NCI-H2081 (cell line): ENCODE results near the gene SCLT1.
"Not testable (repeated sequence)": the region's sequence is repeated elsewhere in the genome, so short reads cannot be mapped to it uniquely, and the experiment has no call there.

ENCODE experiments used
- DNase-seq, 2 experiments: peaks; one replicate each; lab custom pipeline; 2025; lab: John Stamatoyannopoulos, UW

Gene SCLT1

DNA sequence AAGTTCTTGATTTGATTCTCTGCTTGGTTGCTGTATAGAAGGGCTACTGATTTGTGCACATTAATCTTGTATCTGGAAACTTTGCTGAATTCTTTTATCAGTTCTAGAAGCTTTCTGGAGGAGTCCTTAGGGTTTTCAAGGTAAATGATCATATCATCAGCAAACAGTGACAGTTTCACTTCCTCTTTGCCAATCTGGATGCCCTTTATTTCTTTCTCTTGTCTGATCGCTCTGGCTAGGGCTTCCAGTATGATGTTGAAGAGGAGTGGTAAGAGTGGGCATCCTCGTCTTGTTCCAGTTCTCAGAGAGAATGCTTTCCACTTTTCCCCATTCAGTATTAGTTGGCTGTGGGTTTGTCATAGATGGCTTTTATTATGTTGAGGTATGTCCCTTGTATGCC lies 23.8 kb downstream of the SCLT1 start:
- not testable (repeated sequence) for DNase-seq

GRCh38 chr4:129064717-129065116 lies 28.6 kb downstream of the SCLT1 start:
- no peak for DNase-seq

GRCh38 chr4:129063640-129064039 lies 29.7 kb downstream of the SCLT1 start:
- DNase-seq: no peak

- no peak for DNase-seq
These were observed 30.8 kb downstream of the SCLT1 start for GRCh38 chr4:129062580-129062979.

DNA sequence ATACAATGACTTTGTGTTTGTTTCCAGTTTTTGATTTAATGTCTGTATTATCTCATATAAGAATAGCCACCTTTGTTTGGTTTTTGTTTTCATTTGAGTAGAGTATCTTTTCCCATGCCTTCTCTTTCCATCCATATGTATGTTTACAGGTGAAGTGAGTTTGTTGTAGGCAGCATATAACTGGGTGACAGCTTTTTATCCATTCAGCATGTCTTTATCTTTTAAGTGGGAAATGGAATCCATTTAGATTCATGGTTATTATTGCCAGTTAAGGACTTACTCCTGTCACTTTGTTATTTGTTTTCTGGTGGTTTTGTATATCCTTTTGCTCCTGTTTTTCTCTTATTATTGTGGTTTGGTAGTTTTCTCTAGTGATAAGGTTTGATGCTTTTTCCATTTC lies 34.3 kb downstream of the SCLT1 start:
- DNase-seq: no peak

DNA sequence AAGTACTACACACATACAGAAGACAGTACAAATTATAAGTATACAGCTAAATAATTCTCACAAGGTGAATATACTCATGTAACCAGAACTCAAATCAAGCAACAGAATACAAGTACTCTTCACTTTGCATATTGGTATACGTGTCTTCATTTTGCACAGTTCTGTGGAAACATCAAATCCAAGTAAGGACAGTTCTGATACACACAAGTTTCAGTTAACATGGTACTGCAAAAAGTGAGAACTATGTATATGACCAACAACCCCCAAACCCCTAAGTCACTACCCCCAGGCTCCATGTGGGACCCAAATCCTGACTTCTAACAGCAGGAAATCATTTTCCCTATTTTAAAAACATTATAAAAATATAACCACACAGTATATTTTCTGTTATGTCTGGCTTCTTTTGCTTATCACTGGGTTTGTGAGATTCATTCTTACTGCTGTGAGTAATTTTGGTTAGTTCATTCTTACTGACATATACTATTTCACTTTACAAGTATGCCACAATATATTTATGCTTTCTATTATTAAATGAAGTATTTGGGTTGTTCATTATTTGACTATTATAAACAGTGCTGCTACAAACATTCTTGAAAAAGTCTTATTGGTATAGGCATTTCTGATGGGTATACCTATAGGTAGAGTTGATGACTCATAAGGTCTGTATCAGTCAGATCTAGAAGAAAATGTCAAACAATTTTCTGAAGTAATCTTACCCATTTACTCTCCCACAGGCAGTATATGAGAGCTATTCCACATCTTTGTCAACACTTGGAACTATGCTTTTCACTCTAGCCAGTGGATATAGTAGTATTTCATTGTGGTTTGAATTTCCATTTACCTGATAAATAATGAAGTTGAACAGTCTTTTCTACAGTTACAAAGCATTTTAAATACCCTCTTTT lies 47.0 kb downstream of the SCLT1 start:
- no peak for DNase-seq

GRCh38 chr4:129043523-129043922 lies 49.8 kb downstream of the SCLT1 start:
- DNase-seq: peak in 1 of 2 experiments; percentile 4

DNA sequence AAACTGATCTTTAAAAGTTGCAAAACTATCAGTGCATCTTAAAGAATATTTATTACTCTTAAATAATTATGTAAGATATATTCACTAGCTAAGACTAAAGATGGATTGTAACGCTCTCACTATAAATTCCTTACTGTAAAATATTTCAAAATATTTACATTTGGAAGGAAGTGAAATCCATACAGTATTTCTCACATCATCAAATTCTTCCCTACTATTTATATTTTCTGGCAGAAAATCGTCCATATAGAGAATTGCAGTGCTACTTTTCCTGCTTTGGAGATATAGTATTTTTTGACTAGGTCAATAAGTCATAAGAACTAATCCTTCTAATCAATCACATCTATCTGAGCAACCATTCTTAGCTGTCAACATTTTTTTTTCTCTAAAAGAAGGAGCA lies 52.9 kb downstream of the SCLT1 start:
- no peak for DNase-seq

GRCh38 chr4:129037093-129037492 lies 56.2 kb downstream of the SCLT1 start:
- no peak for DNase-seq

GRCh38 chr4:129014566-129015509 lies 78.5 kb downstream of the SCLT1 start:
- DNase-seq: no peak

- DNase-seq: no peak
These were observed 85.2 kb downstream of the SCLT1 start for GRCh38 chr4:129008096-129008495.

- DNase-seq: no peak
These were observed 106.4 kb downstream of the SCLT1 start for GRCh38 chr4:128986908-128987307.

DNA sequence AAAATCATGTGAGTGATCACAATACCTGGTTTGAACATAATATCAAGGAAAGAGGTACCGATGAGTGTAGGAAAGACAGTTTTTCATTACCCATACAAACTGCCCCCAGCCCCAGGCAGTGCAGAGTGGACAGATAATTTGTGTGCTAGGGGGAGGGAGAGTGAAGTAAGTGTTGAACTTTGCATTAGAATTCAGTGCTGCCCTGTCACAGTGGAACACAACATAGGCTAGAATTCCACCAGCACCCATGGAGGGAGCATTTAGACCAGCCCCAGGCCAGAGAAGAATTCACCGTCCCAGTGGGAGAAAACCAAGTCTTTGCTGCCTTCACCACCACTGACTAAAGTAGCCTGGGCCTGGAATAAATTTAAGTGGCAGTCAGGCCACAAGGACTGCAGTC lies 107.3 kb downstream of the SCLT1 start:
- no peak for DNase-seq

DNA sequence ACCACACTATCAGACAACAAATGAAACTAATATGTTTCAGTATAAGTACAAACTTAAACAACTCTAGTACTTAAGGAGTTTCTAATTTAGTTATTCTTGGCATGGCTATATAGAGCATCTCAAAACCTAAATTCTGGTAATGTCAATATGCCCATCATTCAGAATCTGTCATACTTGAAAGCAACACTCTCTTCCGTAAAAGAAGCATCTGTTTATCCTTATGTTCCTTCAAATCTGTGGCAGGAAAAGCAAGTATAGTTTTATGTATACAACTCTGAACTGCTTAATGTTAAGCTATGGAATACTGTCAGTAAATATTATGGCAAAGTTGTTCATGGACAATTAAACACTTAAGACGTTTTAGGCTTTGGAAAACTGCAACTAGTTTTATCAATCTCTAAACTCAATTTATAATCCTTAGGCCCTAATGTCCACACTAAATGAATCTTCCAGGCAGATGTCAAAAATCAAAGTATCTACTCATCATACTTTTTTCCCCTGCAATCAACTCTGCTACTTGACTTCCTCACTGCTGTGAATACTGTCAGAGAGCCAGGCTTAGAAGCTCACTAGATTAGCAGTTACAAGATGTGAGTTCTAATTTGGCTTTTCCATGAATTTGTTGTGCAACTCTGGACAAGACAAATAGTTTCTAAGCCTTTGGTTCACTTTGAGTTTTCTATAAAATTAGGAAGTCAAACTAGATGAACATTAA lies 109.4 kb downstream of the SCLT1 start:
- DNase-seq: no peak

- no peak for DNase-seq
These were observed 112.0 kb downstream of the SCLT1 start for GRCh38 chr4:128981377-128981776.

GRCh38 chr4:128980816-128981326 lies 112.5 kb downstream of the SCLT1 start:
- DNase-seq: peak in 1 of 2 experiments; percentile 2

GRCh38 chr4:128979934-128980333 lies 113.4 kb downstream of the SCLT1 start:
- no peak for DNase-seq

DNA sequence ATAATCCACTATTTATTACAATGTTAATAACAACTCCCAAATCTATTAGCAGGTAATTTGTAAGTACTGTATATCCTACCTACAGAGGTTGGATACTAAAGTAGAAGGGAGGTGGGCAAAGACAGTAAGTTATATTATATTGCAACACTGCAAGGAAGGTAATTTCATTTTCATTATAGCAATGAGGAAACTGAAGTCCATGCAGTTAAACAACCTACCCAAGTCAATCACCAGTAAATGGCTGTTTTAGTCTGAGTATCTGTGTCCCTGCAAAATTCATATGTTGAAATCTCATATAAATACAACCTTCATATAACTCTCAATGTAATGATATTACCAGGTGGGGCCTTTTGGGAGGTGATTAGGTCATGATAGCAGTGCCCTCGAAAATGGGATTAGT lies 114.4 kb downstream of the SCLT1 start:
- DNase-seq: no peak

DNA sequence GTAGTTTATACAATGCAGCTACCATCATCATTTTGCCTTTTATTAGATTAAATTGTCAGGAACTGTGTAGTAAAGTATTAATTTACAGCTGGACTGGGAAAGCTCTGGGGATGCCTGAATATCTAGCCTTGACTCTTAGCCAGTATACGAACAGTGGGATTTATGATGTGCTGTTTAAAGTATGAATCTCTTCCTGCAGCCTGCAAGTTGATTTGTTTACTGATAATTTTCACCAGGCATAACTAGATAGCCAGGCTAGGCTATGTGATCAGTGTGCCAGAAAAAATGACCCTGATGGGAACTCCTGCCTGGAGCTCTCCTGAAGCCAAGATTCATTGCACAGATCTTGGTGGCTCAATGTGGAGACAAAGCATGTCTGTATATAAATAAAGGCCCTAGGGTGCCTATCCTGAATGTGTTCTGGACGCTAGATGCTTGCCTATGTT lies 119.2 kb downstream of the SCLT1 start:
- peak; percentile 9 to 52 for DNase-seq

- DNase-seq: no peak
These were observed 120.0 kb downstream of the SCLT1 start for GRCh38 chr4:128973384-128973783.

DNA sequence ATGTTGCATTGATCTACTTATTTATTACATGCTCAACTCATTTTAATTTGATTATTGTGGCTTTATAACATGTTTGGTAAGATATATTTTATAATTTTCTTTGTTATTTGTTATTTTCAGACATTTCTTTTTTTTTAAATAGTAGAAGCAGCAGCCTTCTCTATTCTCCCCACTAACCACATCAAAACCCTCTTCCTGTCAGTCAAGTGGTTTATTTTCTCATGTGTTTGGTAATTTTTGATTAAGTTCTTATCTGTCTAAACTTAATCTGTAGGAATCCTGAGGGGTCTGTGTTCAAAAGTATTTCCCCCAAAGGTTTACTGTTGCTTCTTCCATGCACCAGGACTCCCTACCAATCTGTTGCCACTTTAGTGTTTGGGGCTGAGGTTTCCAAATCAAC lies 131.9 kb downstream of the SCLT1 start:
- DNase-seq: no peak

DNA sequence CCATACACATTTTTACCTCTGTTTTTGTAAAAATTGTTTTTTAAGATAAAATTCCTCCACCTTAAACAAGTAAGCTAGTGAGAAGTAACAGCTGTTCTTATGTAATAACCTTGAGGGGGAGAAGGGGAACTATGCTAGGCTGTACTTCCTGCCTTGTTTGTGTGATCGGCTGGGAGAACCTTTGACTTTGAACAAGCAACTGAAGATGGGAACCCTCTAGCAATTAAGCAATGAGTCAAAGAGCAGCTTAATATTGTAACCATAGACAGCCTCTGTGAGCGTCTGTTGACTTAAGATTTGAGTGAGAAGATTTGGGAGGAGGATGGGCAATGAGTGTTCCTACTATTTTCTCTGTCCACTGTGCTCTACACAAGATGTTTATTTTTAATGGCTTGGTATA lies 135.1 kb downstream of the SCLT1 start:
- DNase-seq: no peak
